Measurements from ENCODE around the gene TSPAN1.
"Not testable (repeated sequence)": the region's sequence is repeated elsewhere in the genome, so short reads cannot be mapped to it uniquely, and the experiment has no call there.

Gene TSPAN1

DNA sequence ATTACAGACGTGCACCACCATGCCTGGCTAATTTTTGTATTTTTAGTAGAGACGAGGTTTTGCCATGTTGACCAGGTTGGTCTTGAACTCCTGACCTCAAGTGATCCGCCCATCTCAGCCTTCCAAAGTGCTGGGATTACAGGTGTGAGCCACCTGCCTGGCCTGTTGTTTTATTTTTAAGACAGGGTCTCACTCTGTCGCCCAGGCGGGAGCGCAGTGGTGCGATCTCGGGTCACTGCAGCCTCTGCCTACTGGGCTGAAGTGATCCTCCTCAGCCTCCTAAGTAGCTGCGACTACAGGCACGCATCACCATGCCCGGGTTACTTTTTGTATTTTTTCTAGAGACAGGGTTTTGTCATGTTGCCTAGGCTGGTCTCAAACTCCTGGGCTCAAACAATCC lies 48.2 kb downstream of the TSPAN1 start:
- H3K27ac ChIP-seq (ENCODE audit: low read length, poor library complexity, severe bottlenecking); H3K14ac ChIP-seq (ENCODE audit: low read length in 2 of 2); H4K91ac ChIP-seq (ENCODE audit: low read length); H3K4me2 ChIP-seq (ENCODE audit: low read length, poor library complexity, severe bottlenecking); H3K4me3 ChIP-seq (ENCODE audit: insufficient read depth in 1 of 2, low read depth in 1 of 2, low read length in 2 of 2); H3K23ac ChIP-seq (ENCODE audit: low read length in 2 of 2); H2BK120ac ChIP-seq (ENCODE audit: low read depth, low read length); H2BK5ac ChIP-seq (ENCODE audit: low read depth, low read length, poor library complexity, severe bottlenecking); H3K4ac ChIP-seq (ENCODE audit: low read depth in 1 of 2, low read length in 2 of 2); H3K79me1 ChIP-seq (replicated peaks; ENCODE audit: low read length, poor library complexity, severe bottlenecking); H2AK5ac ChIP-seq (ENCODE audit: low read length, severe bottlenecking); H2BK15ac ChIP-seq (ENCODE audit: low read depth, poor library complexity, severe bottlenecking); H3K36me3 ChIP-seq (ENCODE audit: control insufficient read depth in 1 of 2, insufficient read depth in 2 of 2, low read depth in 1 of 2, low read length in 2 of 2); H2AFZ ChIP-seq (ENCODE audit: low read depth, low read length); H2BK12ac ChIP-seq (ENCODE audit: low read length in 2 of 2); DNase-seq; H3K18ac ChIP-seq (ENCODE audit: low read depth in 1 of 2, low read length in 2 of 2); H4K8ac ChIP-seq (ENCODE audit: low read length); H3K4me1 ChIP-seq (ENCODE audit: control insufficient read depth, insufficient read depth, low read depth, low read length); H3K9ac ChIP-seq (ENCODE audit: low read length); H3K9me3 ChIP-seq (ENCODE audit: control insufficient read depth, low read length); H3K27me3 ChIP-seq (ENCODE audit: control insufficient read depth in 1 of 2, insufficient read depth in 1 of 2, low read length in 2 of 2): not testable (repeated sequence)
- WGBS = 77% methylated on average over 11 of the region's 11 CpGs

DNA sequence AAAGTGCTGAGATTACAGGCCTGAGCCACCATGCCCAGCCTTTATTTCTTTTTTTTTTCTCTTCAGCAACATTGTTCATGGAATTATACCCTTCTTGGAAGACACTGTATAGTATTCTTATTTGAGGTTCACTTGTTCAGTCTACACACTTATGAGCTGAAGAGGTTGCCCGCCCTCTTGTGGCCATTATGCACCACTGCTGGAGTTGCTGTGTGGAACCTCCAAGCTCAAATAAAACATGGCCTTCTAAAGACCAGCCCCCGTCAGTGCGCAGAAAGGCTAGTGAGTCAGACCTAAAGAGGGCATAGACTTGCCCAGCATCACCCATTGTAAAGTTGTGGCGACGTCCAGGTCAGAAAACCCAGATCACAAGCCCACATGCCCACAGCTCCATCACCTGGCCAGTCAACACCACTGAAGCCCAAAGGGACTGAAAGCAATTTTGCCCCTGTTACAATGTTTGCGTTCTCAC lies 48.6 kb downstream of the TSPAN1 start:
- no peak overlapping the region for H2BK15ac ChIP-seq (ENCODE audit: low read depth, poor library complexity, severe bottlenecking)
- peaks cover 9% of the 10 kb centered on the region for H3K4me1 ChIP-seq (ENCODE audit: control insufficient read depth, insufficient read depth, low read depth, low read length)
- H3K27ac ChIP-seq (ENCODE audit: low read length, poor library complexity, severe bottlenecking) = no peak overlapping the region
- no peak overlapping the region for H3K14ac ChIP-seq (ENCODE audit: low read length in 2 of 2)
- H3K4ac ChIP-seq (ENCODE audit: low read depth in 1 of 2, low read length in 2 of 2) = no peak overlapping the region
- peak overlapping the region; percentile 12 for H4K8ac ChIP-seq (ENCODE audit: low read length)
- H3K9me3 ChIP-seq (ENCODE audit: control insufficient read depth, low read length) = no peaks in the 10 kb centered on the region
- no peak overlapping the region for H2AFZ ChIP-seq (ENCODE audit: low read depth, low read length)
- no peak overlapping the region for H3K23ac ChIP-seq (ENCODE audit: low read length in 2 of 2)
- H3K27me3 ChIP-seq (ENCODE audit: control insufficient read depth in 1 of 2, insufficient read depth in 1 of 2, low read length in 2 of 2) = no peaks in the 10 kb centered on the region
- no peak overlapping the region for H2BK120ac ChIP-seq (ENCODE audit: low read depth, low read length)
- no peak overlapping the region for H2BK5ac ChIP-seq (ENCODE audit: low read depth, low read length, poor library complexity, severe bottlenecking)
- no peak overlapping the region for H2BK12ac ChIP-seq (ENCODE audit: low read length in 2 of 2)
- peak overlapping the region; percentile 27 for H3K9ac ChIP-seq (ENCODE audit: low read length)
- no peak overlapping the region for H4K91ac ChIP-seq (ENCODE audit: low read length)
- peaks cover 4 to 6% of the 10 kb centered on the region in 2 experiments for H3K36me3 ChIP-seq (ENCODE audit: control insufficient read depth in 1 of 2, insufficient read depth in 2 of 2, low read depth in 1 of 2, low read length in 2 of 2)
- DNase-seq = peak; percentile 88
- no peak overlapping the region for H3K18ac ChIP-seq (ENCODE audit: low read depth in 1 of 2, low read length in 2 of 2)
- 12% methylated on average over 6 of the region's 6 CpGs for WGBS
- H3K79me1 ChIP-seq (replicated peaks; ENCODE audit: low read length, poor library complexity, severe bottlenecking) = no peaks in the 10 kb centered on the region
- no peak overlapping the region for H3K4me3 ChIP-seq (ENCODE audit: insufficient read depth in 1 of 2, low read depth in 1 of 2, low read length in 2 of 2)
- H2AK5ac ChIP-seq (ENCODE audit: low read length, severe bottlenecking) = no peak overlapping the region
- no peak overlapping the region for H3K4me2 ChIP-seq (ENCODE audit: low read length, poor library complexity, severe bottlenecking)

DNA sequence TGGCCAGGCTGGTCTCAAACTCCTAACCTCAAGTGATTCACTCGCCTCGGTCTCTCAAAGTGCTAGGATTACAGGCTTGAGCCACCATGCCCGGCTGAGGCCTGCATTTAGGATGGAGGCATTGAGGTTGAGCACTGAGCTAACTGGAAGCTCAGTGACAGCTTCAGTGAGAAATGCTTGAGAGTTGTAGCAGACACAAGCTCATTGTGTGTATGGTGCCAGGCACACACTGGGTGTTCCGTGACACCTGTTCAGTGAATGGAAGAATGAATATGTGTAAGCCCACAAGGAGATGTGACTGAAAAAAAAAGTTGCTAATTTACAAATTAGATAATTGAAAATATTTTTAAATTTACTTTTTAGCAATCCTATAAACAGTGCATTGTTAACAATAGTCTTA lies 50.1 kb downstream of the TSPAN1 start:
- no peak overlapping the region for H4K8ac ChIP-seq (ENCODE audit: low read length)
- H3K27me3 ChIP-seq (ENCODE audit: control insufficient read depth in 1 of 2, insufficient read depth in 1 of 2, low read length in 2 of 2) = no peaks in the 10 kb centered on the region
- no peak overlapping the region for H3K23ac ChIP-seq (ENCODE audit: low read length in 2 of 2)
- H3K14ac ChIP-seq (ENCODE audit: low read length in 2 of 2) = no peak overlapping the region
- H4K91ac ChIP-seq (ENCODE audit: low read length) = no peak overlapping the region
- H3K18ac ChIP-seq (ENCODE audit: low read depth in 1 of 2, low read length in 2 of 2) = no peak overlapping the region
- H2BK15ac ChIP-seq (ENCODE audit: low read depth, poor library complexity, severe bottlenecking) = no peak overlapping the region
- no peak for DNase-seq
- WGBS = 97% methylated on average over 3 of the region's 4 CpGs
- no peak overlapping the region for H2BK120ac ChIP-seq (ENCODE audit: low read depth, low read length)
- no peak overlapping the region for H2AFZ ChIP-seq (ENCODE audit: low read depth, low read length)
- no peak overlapping the region for H3K9ac ChIP-seq (ENCODE audit: low read length)
- H3K4me3 ChIP-seq (ENCODE audit: insufficient read depth in 1 of 2, low read depth in 1 of 2, low read length in 2 of 2) = no peak overlapping the region
- H3K4ac ChIP-seq (ENCODE audit: low read depth in 1 of 2, low read length in 2 of 2) = no peak overlapping the region
- H3K36me3 ChIP-seq (ENCODE audit: control insufficient read depth in 1 of 2, insufficient read depth in 2 of 2, low read depth in 1 of 2, low read length in 2 of 2) = peaks cover under 1 to 4% of the 10 kb centered on the region in 2 experiments
- H2AK5ac ChIP-seq (ENCODE audit: low read length, severe bottlenecking) = no peak overlapping the region
- no peak overlapping the region for H2BK12ac ChIP-seq (ENCODE audit: low read length in 2 of 2)
- no peak overlapping the region for H3K4me2 ChIP-seq (ENCODE audit: low read length, poor library complexity, severe bottlenecking)
- peaks cover 6% of the 10 kb centered on the region for H3K4me1 ChIP-seq (ENCODE audit: control insufficient read depth, insufficient read depth, low read depth, low read length)
- H3K9me3 ChIP-seq (ENCODE audit: control insufficient read depth, low read length) = no peaks in the 10 kb centered on the region
- H2BK5ac ChIP-seq (ENCODE audit: low read depth, low read length, poor library complexity, severe bottlenecking) = no peak overlapping the region
- H3K27ac ChIP-seq (ENCODE audit: low read length, poor library complexity, severe bottlenecking) = no peak overlapping the region
- H3K79me1 ChIP-seq (replicated peaks; ENCODE audit: low read length, poor library complexity, severe bottlenecking) = no peaks in the 10 kb centered on the region

GRCh38 chr1:46231231-46231630 lies 56.3 kb downstream of the TSPAN1 start:
- not testable (repeated sequence) for H4K91ac ChIP-seq (ENCODE audit: low read length); H3K18ac ChIP-seq (ENCODE audit: low read depth in 1 of 2, low read length in 2 of 2); H2BK15ac ChIP-seq (ENCODE audit: low read depth, poor library complexity, severe bottlenecking); H2BK120ac ChIP-seq (ENCODE audit: low read depth, low read length); H2AK5ac ChIP-seq (ENCODE audit: low read length, severe bottlenecking); H3K4me2 ChIP-seq (ENCODE audit: low read length, poor library complexity, severe bottlenecking); H3K9me3 ChIP-seq (ENCODE audit: control insufficient read depth, low read length); H2AFZ ChIP-seq (ENCODE audit: low read depth, low read length); H3K4me1 ChIP-seq (ENCODE audit: control insufficient read depth, insufficient read depth, low read depth, low read length); H3K4me3 ChIP-seq (ENCODE audit: insufficient read depth in 1 of 2, low read depth in 1 of 2, low read length in 2 of 2); H3K23ac ChIP-seq (ENCODE audit: low read length in 2 of 2); H3K9ac ChIP-seq (ENCODE audit: low read length); H3K4ac ChIP-seq (ENCODE audit: low read depth in 1 of 2, low read length in 2 of 2); H3K27me3 ChIP-seq (ENCODE audit: control insufficient read depth in 1 of 2, insufficient read depth in 1 of 2, low read length in 2 of 2); H3K14ac ChIP-seq (ENCODE audit: low read length in 2 of 2); H3K36me3 ChIP-seq (ENCODE audit: control insufficient read depth in 1 of 2, insufficient read depth in 2 of 2, low read depth in 1 of 2, low read length in 2 of 2); H3K79me1 ChIP-seq (replicated peaks; ENCODE audit: low read length, poor library complexity, severe bottlenecking); H2BK12ac ChIP-seq (ENCODE audit: low read length in 2 of 2); DNase-seq; H2BK5ac ChIP-seq (ENCODE audit: low read depth, low read length, poor library complexity, severe bottlenecking); H3K27ac ChIP-seq (ENCODE audit: low read length, poor library complexity, severe bottlenecking); H4K8ac ChIP-seq (ENCODE audit: low read length)
- WGBS = 83% methylated on average over 1 of the region's 3 CpGs

All from mesenchymal stem cell (in vitro differentiated cells and primary cell).